H1 (cell line): ENCODE data around the gene SIGLEC7. TPM values are rescaled to one million over a fixed set of nuclear protein-coding genes. Genes with fewer than 3 reads are reported as not detected.

Source experiments
- CHD1 ChIP-seq: IDR thresholded peaks from 2 replicates; pipeline ENCODE4 v1.6.1; 2012; ENCODE audit warnings: low read depth, low read length, improper control_type of control experiment
- CHD2 ChIP-seq: IDR thresholded peaks from 2 replicates; pipeline ENCODE4 v1.6.1; 2012; ENCODE audit warnings: low read length, improper control_type of control experiment
- CHD7 ChIP-seq: fragments of 300-600 bp; sonication (generic); IDR thresholded peaks from 2 replicates; pipeline ENCODE4 v1.7.1; 2012; ENCODE audit warnings: low read length, moderate library complexity, mild to moderate bottlenecking, inconsistent platforms; ENCODE audit not compliant: insufficient replicate concordance
- CREB1 ChIP-seq: IDR thresholded peaks from 2 replicates; pipeline ENCODE4 v1.6.1; 2012; ENCODE audit warnings: inconsistent platforms
- MAFK ChIP-seq: IDR thresholded peaks from 2 replicates; pipeline ENCODE4 v1.6.1; 2012; ENCODE audit warnings: low read depth, mild to moderate bottlenecking, improper control_type of control experiment, low read length
- RBBP5 ChIP-seq: IDR thresholded peaks from 2 replicates; pipeline ENCODE4 v1.7.1; 2012; ENCODE audit warnings: low read depth, mild to moderate bottlenecking, inconsistent platforms, low read length, moderate library complexity, borderline replicate concordance
- polyA plus RNA-seq, 7 experiments: library from polyadenylated mRNA; depleted of rRNA in 3 of 7; stranded (reverse) in 5 of 7; unstranded in 2 of 7; fragments of >200 nt in 5 of 7; fragments of 200-250 nt in 2 of 7; gene quantifications; 1 replicate in 5 of 7; 2 replicates in 1 of 7; 4 replicates in 1 of 7; pipeline versions ENCODE4 v1.2.1 to v1.2.3, GENCODE V29; 2011 to 2013; ENCODE audit warnings: missing spikeins in 2 of 7, mixed read lengths in 2 of 7
- total RNA-seq: library from RNA; stranded (reverse); fragmentation: NEBNext Ultra II Directional; extraction: Animal tissue kit (Norgen Biotek cat#: 25700); gene quantifications from 2 replicates; pipeline ENCODE4 v1.2.1, GENCODE V29; 2021

SIGLEC7 gene
- total and polyA plus RNA-seq, 2 of the 8 experiments (the other 6 are each of a cell fraction or from before 2014, with no cell fraction given): not detected

DNA sequence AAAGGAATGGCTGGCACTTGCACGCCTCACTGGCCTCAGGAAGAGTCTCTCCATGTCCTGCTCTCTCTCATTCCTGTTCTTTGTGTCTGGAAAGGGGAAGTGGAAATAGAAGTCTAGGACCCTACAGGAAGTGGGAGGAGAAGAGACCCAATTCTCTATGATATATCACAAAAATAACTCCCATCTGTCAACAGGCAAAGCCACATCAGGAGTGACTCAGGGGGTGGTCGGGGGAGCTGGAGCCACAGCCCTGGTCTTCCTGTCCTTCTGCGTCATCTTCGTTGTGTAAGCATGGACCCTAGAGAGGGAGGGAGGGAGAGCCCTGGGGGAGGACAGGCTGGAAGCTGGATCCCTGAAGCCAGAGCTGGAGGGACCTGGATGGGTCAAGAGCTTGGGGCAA, 14.3 kb upstream of the SIGLEC7 start (continued):
- no peak for TF ChIP-seq CHD7
- no peak for TF ChIP-seq CHD2
- no peak for TF ChIP-seq RBBP5
- no peak for TF ChIP-seq MAFK
- TF ChIP-seq CHD1: no peak
- TF ChIP-seq CREB1: no peak
- TF ChIP-seq, all 59 proteins: peak for 0
